ENCODE results near the gene FHAD1. TPM values are rescaled to one million over a fixed set of nuclear protein-coding genes. Genes with fewer than 3 reads are reported as not detected.
A peak's percentile ranks its signal among the peaks of the same experiment; 100 is the strongest.
"Not testable (repeated sequence)": the region's sequence is repeated elsewhere in the genome, so short reads cannot be mapped to it uniquely, and the experiment has no call there.

Gene FHAD1
- polyA plus RNA-seq, 4 donors: 0.22 to 0.58 (median 0.36) TPM

GRCh38 chr1:15296585-15297321 is 49.7 kb downstream of the FHAD1 start:
- no peak overlapping the region for H3K4me3 ChIP-seq (ENCODE audit: low read depth in 1 of 3, low read length in 3 of 3)
- FAIRE-seq (no peak), DNase-seq (no peak)
- no peaks in the 10 kb centered on the region for H3K9me3 ChIP-seq (ENCODE audit: control insufficient read depth in 2 of 2, insufficient read depth in 1 of 2, low read depth in 1 of 2, low read length in 1 of 2)
- H3K36me3 ChIP-seq (ENCODE audit: control insufficient read depth in 3 of 3, insufficient read depth in 2 of 3, low read depth in 1 of 3, low read length in 3 of 3): no peaks in the 10 kb centered on the region
- no peak overlapping the region for H3K27ac ChIP-seq (ENCODE audit: low read depth in 1 of 3, low read length in 2 of 3)
- WGBS, 3 donors: 80 to 91% (median 85%) methylated on average over 9 of the region's 9 CpGs
- H3K27me3 ChIP-seq (ENCODE audit: control insufficient read depth in 3 of 3, insufficient read depth in 3 of 3, low read length in 3 of 3): no peaks in the 10 kb centered on the region
- H3K4me1 ChIP-seq (ENCODE audit: control insufficient read depth in 3 of 3, insufficient read depth in 2 of 3, low read depth in 1 of 3, low read length in 2 of 3): no peaks in the 10 kb centered on the region

- FAIRE-seq; H3K27me3 ChIP-seq (ENCODE audit: control insufficient read depth in 3 of 3, insufficient read depth in 3 of 3, low read length in 3 of 3); H3K4me3 ChIP-seq (ENCODE audit: low read depth in 1 of 3, low read length in 3 of 3); H3K4me1 ChIP-seq (ENCODE audit: control insufficient read depth in 3 of 3, insufficient read depth in 2 of 3, low read depth in 1 of 3, low read length in 2 of 3); H3K27ac ChIP-seq (ENCODE audit: low read depth in 1 of 3, low read length in 2 of 3); H3K9me3 ChIP-seq (ENCODE audit: control insufficient read depth in 2 of 2, insufficient read depth in 1 of 2, low read depth in 1 of 2, low read length in 1 of 2); H3K36me3 ChIP-seq (ENCODE audit: control insufficient read depth in 3 of 3, insufficient read depth in 2 of 3, low read depth in 1 of 3, low read length in 3 of 3); DNase-seq: not testable (repeated sequence)
- WGBS, 3 donors: 94 to 97% (median 95%) methylated on average over 4 of the region's 4 CpGs
Measured at GRCh38 chr1:15297975-15298374, 51.0 kb downstream of the FHAD1 start.

GRCh38 chr1:15299179-15299578 is 52.2 kb downstream of the FHAD1 start:
- WGBS, 3 donors: 63 to 100% (median 98%) methylated on average over 1 of the region's 1 CpG
- DNase-seq: no peak
- Histone ChIP-seq H3K4me1 (ENCODE audit: control insufficient read depth in 3 of 3, insufficient read depth in 2 of 3, low read depth in 1 of 3, low read length in 2 of 3) (no peaks in the 10 kb centered on the region), H3K27me3 (ENCODE audit: control insufficient read depth in 3 of 3, insufficient read depth in 3 of 3, low read length in 3 of 3) (no peaks in the 10 kb centered on the region), H3K4me3 (ENCODE audit: low read depth in 1 of 3, low read length in 3 of 3) (no peak overlapping the region), H3K9me3 (ENCODE audit: control insufficient read depth in 2 of 2, insufficient read depth in 1 of 2, low read depth in 1 of 2, low read length in 1 of 2) (no peaks in the 10 kb centered on the region), H3K36me3 (ENCODE audit: control insufficient read depth in 3 of 3, insufficient read depth in 2 of 3, low read depth in 1 of 3, low read length in 3 of 3) (no peaks in the 10 kb centered on the region), H3K27ac (ENCODE audit: low read depth in 1 of 3, low read length in 2 of 3) (no peak overlapping the region)
- no peak for FAIRE-seq

GRCh38 chr1:15299806-15300205 is 52.8 kb downstream of the FHAD1 start:
- no peaks in the 10 kb centered on the region for H3K9me3 ChIP-seq (ENCODE audit: control insufficient read depth in 2 of 2, insufficient read depth in 1 of 2, low read depth in 1 of 2, low read length in 1 of 2)
- H3K27me3 ChIP-seq (ENCODE audit: control insufficient read depth in 3 of 3, insufficient read depth in 3 of 3, low read length in 3 of 3): no peaks in the 10 kb centered on the region
- FAIRE-seq: no peak
- no peaks in the 10 kb centered on the region for H3K36me3 ChIP-seq (ENCODE audit: control insufficient read depth in 3 of 3, insufficient read depth in 2 of 3, low read depth in 1 of 3, low read length in 3 of 3)
- DNase-seq: no peak
- no peaks in the 10 kb centered on the region for H3K4me1 ChIP-seq (ENCODE audit: control insufficient read depth in 3 of 3, insufficient read depth in 2 of 3, low read depth in 1 of 3, low read length in 2 of 3)
- H3K4me3 ChIP-seq (ENCODE audit: low read depth in 1 of 3, low read length in 3 of 3): no peak overlapping the region
- no peak overlapping the region for H3K27ac ChIP-seq (ENCODE audit: low read depth in 1 of 3, low read length in 2 of 3)
- 78 to 89% (median 79%) methylated on average over 4 of the region's 4 CpGs for WGBS, 3 donors

GRCh38 chr1:15303935-15304334 is 56.9 kb downstream of the FHAD1 start:
- peaks cover 0 to 13% of the 10 kb centered on the region in 2 donors for H3K9me3 ChIP-seq (ENCODE audit: control insufficient read depth in 2 of 2, insufficient read depth in 1 of 2, low read depth in 1 of 2, low read length in 1 of 2)
- no peak overlapping the region for H3K4me3 ChIP-seq (ENCODE audit: low read depth in 1 of 3, low read length in 3 of 3)
- 54 to 76% (median 67%) methylated on average over 6 of the region's 6 CpGs for WGBS, 3 donors
- H3K27me3 ChIP-seq (ENCODE audit: control insufficient read depth in 3 of 3, insufficient read depth in 3 of 3, low read length in 3 of 3): no peaks in the 10 kb centered on the region
- DNase-seq: no peak
- no peak overlapping the region for H3K27ac ChIP-seq (ENCODE audit: low read depth in 1 of 3, low read length in 2 of 3)
- no peak for FAIRE-seq
- H3K36me3 ChIP-seq (ENCODE audit: control insufficient read depth in 3 of 3, insufficient read depth in 2 of 3, low read depth in 1 of 3, low read length in 3 of 3): no peaks in the 10 kb centered on the region
- peaks cover 0 to 16% (median 4%) of the 10 kb centered on the region in 3 donors for H3K4me1 ChIP-seq (ENCODE audit: control insufficient read depth in 3 of 3, insufficient read depth in 2 of 3, low read depth in 1 of 3, low read length in 2 of 3)

GRCh38 chr1:15304708-15305467 is 57.9 kb downstream of the FHAD1 start:
- FAIRE-seq (no peak), DNase-seq (peak; percentile 67 to 86)
- Histone ChIP-seq H3K4me3 (ENCODE audit: low read depth in 1 of 3, low read length in 3 of 3) (no peak overlapping the region), H3K27me3 (ENCODE audit: control insufficient read depth in 3 of 3, insufficient read depth in 3 of 3, low read length in 3 of 3) (no peaks in the 10 kb centered on the region), H3K4me1 (ENCODE audit: control insufficient read depth in 3 of 3, insufficient read depth in 2 of 3, low read depth in 1 of 3, low read length in 2 of 3) (peaks cover 4 to 25% (median 10%) of the 10 kb centered on the region in 3 donors), H3K27ac (ENCODE audit: low read depth in 1 of 3, low read length in 2 of 3) (no peak overlapping the region), H3K9me3 (ENCODE audit: control insufficient read depth in 2 of 2, insufficient read depth in 1 of 2, low read depth in 1 of 2, low read length in 1 of 2) (peaks cover 0 to 13% of the 10 kb centered on the region in 2 donors), H3K36me3 (ENCODE audit: control insufficient read depth in 3 of 3, insufficient read depth in 2 of 3, low read depth in 1 of 3, low read length in 3 of 3) (no peaks in the 10 kb centered on the region)
- 20 to 32% (median 28%) methylated on average over 15 of the region's 15 CpGs for WGBS, 3 donors

GRCh38 chr1:15305468-15305770 is 58.4 kb downstream of the FHAD1 start:
- no peak overlapping the region for H3K4me3 ChIP-seq (ENCODE audit: low read depth in 1 of 3, low read length in 3 of 3)
- H3K9me3 ChIP-seq (ENCODE audit: control insufficient read depth in 2 of 2, insufficient read depth in 1 of 2, low read depth in 1 of 2, low read length in 1 of 2): peaks cover 0 to 13% of the 10 kb centered on the region in 2 donors
- H3K4me1 ChIP-seq (ENCODE audit: control insufficient read depth in 3 of 3, insufficient read depth in 2 of 3, low read depth in 1 of 3, low read length in 2 of 3): peaks cover 4 to 30% (median 13%) of the 10 kb centered on the region in 3 donors
- H3K27me3 ChIP-seq (ENCODE audit: control insufficient read depth in 3 of 3, insufficient read depth in 3 of 3, low read length in 3 of 3): no peaks in the 10 kb centered on the region
- H3K36me3 ChIP-seq (ENCODE audit: control insufficient read depth in 3 of 3, insufficient read depth in 2 of 3, low read depth in 1 of 3, low read length in 3 of 3): no peaks in the 10 kb centered on the region
- 89 to 91% (median 91%) methylated on average over 7 of the region's 7 CpGs for WGBS, 3 donors
- FAIRE-seq: no peak
- DNase-seq: no peak
- H3K27ac ChIP-seq (ENCODE audit: low read depth in 1 of 3, low read length in 2 of 3): no peak overlapping the region

GRCh38 chr1:15306352-15306751 is 59.3 kb downstream of the FHAD1 start:
- not testable (repeated sequence) for H3K36me3 ChIP-seq (ENCODE audit: control insufficient read depth in 3 of 3, insufficient read depth in 2 of 3, low read depth in 1 of 3, low read length in 3 of 3); H3K4me3 ChIP-seq (ENCODE audit: low read depth in 1 of 3, low read length in 3 of 3); H3K27me3 ChIP-seq (ENCODE audit: control insufficient read depth in 3 of 3, insufficient read depth in 3 of 3, low read length in 3 of 3); FAIRE-seq; DNase-seq
- 33 to 93% (median 85%) methylated on average over 1 of the region's 1 CpG for WGBS, 3 donors
- H3K4me1 ChIP-seq (ENCODE audit: control insufficient read depth in 3 of 3, insufficient read depth in 2 of 3, low read depth in 1 of 3, low read length in 2 of 3): peaks cover 4 to 38% (median 13%) of the 10 kb centered on the region in 3 donors
- peak overlapping the region in 1 of 3 donors; percentile 21 for H3K27ac ChIP-seq (ENCODE audit: low read depth in 1 of 3, low read length in 2 of 3)
- H3K9me3 ChIP-seq (ENCODE audit: control insufficient read depth in 2 of 2, insufficient read depth in 1 of 2, low read depth in 1 of 2, low read length in 1 of 2): peaks cover 0 to 19% of the 10 kb centered on the region in 2 donors

Data from small intestine (tissue), 7 donors.